ENCODE results near the gene PUM2.

The PUM2 gene

DNA sequence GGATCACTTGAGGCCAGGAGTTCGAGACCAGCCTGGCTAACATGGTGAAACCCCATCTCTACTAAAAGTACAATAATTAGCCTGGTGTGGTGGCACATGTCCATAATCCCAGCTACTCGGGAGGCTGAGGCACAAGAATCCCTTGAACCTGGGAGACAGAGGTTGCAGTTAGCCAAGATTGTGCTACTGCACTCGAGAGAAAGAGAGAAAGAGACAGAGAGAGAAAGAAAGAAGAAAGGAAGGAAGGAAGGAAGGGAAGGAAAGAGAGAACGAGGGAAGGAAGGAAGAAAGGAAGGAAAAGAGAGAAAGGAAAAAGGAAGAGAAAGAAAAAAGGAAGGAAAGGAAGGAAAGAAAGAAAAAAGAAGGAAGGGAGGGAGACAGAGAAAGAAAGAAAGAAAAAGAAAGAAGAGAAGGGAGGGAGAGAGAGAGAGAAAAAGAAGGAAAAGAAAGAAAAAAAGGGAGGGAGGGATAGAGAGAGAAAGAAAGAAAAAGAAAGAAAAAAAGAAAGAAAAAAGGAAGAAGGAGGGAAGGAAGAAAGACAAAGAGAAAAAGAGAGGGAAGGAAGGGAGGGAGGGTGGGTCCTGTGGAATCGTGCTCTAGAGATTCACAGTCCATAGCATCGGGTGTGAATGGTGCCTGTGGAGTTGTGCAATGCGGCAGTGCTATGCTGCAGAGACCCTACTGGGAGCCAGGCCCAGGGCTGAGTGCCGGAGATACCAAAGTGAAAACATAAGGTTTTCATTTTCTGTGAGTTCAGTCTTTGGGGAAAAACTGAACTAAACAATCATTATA, 121.1 kb downstream of the PUM2 start:
- no peak for DNase-seq

DNA sequence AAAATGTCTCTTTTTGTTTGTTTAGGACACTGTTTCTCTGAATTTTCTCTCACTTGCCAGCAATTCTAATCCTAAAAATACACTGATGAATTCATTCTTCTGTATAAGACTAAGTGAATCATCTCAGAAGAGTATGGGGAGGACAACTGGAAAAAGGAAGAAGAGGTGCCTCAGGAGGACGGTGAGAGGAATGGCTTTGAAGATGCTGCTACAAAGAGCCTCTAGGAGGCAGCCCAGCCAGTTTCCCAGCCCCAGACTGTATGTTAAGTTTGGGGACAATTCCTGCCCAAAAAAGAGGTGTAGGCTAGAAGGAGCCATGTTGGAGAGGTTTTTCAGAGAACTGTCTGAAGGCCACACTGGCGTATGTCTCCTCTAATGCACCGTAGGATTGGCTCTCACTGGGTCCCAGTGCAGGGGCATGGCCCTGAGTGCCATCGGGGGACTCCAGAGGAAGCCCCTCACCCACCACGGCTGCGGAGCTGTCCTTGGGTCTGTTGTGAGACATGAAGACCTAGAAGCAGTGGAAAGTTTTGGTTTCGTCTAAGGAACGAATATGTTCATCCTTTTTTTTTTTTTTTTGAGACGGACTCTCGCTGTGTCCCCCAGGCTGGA, 122.6 kb downstream of the PUM2 start:
- DNase-seq: no peak

DNA sequence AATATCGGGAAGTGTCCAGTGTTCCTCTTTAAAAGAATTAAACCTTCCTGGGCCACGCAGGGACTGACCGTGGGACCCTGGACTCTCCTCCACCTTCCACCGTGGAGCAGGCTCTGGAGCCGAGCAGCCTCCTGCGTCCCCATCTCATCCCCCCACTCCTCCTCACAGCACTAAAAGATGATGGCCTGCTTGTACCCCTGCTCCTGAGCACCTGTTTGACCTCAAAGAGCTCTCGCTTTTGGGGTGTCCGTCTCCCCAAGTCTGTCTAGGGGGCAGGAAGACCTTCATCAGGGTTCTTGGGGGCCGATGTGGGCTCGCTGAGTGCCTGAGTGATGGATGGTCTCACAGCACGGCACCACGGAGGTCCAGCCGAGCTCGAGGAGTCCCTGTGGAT, 124.5 kb downstream of the PUM2 start:
- no peak for DNase-seq

DNA sequence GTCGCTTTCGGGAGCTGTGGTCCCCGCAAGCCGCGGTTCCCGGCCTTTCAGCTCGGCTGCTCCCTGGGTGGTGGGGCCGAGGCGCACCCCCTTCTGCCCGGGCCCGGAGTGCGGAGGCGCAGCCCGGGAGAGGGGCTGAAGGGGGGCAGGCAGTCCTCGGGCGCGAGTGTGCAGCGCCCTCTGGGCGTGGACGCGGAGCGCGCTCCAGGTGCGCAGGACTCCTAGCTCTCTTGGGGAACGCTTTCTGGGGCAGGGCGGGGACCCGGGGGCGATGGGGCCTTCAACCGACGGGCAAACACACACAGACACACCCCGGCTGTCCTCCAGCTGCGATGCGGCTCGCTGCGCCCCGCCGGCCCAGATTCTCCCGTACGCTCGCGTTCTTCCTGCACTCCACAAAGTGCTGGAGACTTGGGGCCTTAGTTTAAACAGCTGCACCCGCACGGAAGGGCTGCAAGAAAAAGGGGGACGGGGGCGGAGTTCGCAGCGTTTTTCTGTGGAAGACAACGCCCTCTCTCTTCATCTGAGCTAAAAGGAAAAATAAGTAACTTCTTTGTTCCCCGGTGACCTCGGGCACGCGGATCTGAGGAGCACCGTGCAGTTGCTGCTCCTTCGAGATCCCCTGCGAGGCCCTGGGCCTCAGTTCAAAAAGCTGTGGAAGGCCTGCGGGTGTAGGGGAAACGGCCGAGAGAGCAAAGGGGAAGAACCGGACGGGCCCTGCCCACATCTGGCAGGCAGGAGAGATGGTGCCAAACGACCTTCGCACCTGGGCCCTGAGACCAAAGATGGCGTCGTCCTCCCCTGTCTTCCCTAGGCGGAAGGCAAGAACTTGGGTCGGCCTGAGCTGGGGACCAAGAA, 125.1 kb downstream of the PUM2 start:
- no peak for DNase-seq

DNA sequence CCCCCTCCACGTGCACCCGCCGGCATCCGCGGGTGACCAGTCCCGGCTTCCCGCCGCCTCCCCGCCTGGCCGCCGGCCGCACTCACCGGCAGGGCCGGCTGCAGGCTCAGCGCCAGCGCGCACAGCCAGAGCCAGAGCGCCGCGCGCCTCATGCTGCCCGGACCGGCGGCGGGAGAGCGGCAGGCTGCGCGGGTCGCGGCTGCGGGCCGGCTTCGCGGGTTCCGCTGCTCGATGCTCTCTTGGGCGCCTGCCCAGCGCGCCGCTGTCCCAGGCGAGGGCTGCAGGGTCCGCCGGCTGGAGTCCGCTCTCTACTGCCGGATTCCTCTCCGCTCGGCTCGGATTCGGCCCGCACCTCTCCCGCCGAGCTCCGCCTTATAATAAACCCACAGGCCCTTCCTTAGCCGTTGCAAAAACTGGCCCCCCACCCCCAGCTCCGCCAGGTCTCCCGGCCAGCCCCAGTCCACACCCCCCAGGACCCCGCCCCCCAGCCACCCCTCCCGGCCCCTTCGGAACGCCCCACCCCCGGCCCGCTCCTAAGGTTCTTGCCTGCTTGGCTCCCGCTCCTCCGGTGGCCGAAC, 125.8 kb downstream of the PUM2 start, which contains the start of gene SDC1:
Gene SDC1 (minus strand): TSS at position 415 of the 578 bp plus-strand sequence. CDS start 263 bp downstream, at position 152.
- no peak for DNase-seq

DNA sequence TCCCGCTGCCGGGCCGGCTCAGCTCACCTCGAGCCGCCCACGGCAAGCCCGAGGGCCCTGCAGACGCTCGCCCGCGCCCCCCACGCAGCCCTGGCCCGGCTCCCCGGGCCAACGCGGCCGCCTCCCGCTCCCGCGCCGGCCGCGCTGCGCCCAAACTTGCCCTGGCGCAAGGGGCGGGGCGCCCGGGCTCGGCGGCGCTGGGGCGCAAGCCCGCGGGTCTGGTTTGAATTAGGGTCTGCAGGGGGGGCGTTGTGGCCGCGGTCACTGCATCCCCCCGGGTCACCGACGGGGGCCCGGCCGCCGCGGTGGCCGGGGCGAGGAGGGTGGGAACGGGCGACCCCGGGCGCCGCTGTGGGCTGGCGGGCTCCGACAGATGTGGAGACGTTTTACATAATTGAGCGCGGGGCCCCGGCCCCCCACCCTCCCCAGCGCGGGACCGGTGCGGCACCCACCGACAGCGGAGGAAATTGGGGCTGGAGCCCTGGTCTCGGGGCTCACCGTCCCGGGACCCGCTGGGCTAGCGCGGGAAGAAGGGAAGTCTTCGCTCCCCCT, 126.4 kb downstream of the PUM2 start:
- no peak for DNase-seq

DNA sequence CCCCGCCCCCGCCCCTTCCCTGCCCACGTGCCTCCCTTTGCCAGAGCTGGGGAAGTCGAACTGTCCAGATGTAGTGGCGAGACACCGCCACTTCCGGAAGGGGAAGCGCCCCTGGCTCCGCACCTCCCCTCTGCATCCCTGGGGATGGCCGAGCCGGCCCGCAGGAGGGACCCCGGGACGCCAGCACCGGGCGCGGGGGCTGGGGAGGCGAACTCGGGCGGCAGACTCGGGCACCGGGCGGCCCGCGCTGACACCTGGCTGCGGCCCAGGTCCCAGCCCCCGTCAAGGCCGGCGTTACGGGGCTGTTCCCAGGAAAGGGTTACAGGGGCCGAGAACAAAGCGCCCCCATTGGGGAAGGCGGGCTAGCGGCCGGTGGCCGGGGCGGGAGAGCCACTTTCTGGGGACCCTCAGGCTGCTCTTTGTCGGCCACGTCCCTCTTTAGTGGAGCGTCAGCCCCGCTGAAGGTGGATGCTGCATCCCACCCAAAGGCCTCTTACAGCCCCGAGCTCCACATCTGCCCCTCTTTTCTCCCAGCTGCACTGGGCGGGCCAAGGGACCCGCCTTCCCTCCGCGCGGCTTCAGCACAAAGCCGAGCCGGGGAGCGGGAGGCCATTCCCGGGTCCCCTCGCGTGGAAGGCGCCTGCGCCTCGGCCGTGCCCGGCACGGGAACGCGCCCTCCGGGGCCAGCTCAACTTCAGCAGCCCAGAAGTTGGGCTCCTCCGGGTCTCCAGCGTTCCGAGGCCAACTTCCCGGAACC, 127.1 kb downstream of the PUM2 start:
- DNase-seq: no peak

DNA sequence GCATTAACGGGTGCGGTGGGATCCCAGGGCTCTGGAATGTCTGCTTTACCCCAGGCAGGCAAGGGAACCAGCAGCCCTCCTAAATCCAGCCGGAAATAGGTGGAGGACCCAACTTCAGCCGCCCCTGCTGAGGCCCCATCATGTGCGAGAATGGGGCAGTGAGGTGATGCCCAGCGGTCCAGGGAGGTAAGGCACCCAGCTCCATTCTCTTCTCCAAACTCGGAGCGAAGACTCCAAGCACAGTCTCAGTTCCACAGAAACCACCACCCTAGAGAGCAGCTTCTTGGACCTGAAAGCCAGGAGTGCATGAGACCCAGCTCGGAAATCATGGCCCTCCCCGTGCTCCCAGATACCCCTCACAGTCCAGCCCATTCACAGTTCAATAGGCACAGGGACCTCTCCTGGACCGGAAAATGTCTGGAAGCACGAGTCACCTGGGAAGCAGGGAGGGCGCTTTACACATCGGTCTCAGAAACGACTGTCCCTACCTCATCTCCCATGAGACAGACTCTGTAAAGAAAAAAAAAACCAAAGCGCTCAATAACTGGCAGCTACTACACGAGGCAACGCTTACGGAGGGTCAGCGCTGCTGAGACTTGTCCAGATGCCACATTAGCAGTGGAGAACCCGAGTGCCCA, 127.8 kb downstream of the PUM2 start:
- DNase-seq: no peak

DNA sequence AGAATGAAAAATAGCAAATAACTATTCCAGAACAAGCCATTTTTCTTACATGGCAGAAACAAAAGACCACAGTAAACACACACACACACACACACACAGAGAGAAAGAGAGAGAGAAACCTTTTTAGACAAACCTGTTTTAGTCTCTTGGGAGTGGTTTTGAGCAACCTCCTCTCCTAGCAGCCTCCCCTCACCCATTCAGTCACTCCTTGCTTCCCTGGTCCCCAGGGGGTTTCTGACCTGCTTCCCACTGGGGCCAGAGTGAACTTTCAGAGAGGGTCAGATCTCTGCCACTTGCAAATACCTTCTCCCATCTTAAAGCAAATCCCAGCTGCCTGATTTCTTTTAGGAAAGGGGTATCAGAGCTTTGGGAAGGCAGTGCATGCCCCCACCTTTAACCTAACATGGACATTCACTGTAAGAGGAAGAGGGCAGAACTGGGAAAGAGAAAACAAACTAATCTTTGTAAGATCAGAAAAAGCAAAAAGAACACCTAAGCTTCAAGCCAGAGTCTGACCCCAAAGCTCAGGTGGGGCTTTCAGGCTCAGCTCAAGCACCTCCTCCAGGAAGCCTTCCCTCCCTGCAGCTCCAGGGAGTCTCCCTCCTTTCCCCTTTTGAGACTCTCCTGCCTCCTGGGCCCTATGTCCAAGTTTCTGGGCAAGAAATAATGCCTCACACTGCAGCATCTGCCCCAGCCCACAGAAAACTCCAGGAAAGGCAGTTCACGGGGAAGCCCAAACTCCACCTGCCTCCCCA, 128.5 kb downstream of the PUM2 start:
- no peak for DNase-seq

DNA sequence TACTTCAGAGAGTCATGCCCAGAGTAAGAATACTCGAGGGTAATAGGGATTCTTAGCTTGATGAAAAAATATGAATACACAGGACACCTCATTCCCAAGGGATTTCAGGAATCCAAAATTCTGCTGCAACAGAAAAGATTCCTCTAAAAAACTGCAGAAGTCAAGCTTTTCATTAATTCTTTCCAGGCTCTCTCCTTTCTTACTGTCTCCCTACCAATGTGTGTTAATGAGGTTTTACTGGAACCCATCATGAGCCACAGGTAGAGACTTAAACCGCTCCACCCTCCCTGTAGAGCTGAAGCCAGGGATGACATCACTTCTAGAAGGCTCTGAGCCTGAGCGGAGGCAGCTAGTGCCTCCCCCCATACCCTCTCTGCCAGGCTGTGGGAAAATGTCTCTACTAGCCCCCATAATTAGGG, 129.1 kb downstream of the PUM2 start:
- no peak for DNase-seq

DNA sequence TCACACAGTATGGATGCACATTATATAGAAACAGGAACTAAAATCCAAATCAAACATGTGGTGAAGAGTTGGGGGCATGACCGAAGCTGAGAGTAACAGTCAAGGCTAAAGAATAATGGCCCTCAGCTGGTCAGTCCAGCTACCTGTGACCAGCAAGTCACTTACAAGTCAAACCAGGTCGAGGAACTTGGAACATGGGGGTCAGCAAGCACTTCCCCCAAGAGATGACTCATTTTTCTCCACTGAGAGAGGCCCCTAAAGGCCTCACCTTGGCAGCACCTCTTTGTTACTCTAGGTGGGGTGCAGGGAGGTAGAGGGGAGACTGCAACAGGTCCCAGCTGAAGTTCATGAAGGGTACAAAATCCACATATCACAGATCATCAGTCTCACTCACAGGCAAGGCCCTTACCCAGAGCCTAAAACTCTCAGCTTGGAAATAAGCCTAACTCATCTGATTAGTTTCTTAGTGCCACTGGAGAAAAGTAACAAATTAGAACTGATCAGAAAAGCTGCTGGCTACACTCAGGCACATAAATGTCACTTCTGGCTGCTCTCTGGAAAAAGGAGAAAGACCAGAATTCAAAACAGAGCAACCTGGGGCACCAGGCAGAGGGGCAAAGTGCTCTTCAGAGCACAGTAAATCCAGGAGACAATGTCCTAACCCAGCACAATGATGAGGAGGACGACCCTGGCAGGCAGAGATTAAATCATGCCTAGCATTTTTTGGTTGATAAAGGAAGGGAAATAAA, 129.7 kb downstream of the PUM2 start:
- DNase-seq: no peak

DNA sequence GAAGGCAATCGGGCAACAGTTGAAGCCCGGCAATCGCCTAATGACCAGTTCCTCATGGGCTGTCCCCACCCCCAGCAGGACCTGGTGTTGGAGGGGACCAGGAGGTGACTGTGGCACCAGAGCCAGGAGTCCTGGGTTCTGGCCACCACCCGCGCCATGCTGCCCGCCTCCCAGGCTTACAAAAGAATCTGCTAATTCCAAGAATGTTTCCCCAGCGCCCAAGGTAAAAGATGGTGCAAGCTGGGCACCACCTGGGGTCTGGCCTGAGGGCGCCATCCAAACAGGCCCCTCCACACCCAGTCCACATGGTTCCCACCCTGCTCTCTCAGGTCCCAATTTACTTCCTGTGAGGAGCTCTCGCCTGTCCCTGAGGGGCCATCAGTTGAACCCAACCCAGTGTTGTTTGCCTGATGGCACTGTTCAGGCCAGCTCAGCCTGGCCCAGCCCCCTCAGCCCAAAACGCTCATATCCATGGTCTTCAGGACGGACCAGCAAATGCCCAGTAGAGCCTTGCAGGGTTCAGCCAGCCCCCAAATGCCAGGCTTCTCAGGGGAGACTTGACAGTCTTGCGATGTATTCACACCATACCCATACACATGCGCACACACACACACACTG, 130.8 kb downstream of the PUM2 start:
- DNase-seq: no peak

DNA sequence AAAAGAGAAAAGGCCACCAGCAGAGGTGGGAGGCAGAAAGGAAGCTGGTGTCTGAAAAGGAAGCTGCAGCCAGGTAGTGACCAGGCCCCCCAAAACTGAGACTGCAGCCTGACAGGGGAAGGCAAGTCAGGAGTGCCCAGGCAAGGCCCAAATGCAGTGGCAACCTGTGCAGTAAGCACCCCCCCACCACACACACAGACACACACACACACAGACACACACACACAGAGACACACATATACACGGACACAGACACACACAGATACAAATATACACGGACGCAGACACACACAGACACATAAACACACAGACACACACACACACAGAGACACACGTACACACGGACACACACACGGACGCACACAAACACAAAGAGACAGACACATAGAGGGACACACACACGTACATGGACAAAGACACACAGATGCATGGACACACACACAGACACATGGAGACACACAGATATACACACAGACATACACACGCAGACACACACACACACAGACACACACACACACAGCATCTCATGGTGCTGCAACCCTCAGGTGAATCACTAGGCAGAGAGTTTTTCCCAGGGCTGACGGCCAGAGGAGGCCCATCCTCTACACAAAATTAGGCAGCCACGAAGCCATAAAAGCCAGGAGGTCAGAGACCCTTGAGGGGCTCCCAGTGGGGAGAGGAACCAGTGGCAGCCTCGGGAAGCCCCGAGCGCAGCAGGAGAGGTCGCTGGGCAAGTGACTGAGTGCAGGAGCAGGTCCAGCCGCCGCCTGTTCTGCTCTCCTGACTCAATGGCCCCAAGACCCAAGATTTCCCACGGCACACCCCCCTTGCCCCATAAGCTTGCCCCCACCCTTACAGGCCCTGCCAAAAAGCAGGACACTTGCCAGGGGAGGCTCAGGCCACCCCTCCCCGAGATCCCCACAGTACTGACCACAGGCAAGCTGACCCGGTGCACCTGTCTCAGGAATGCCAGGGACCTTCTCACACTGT, 132.0 kb downstream of the PUM2 start:
- no peak for DNase-seq

DNA sequence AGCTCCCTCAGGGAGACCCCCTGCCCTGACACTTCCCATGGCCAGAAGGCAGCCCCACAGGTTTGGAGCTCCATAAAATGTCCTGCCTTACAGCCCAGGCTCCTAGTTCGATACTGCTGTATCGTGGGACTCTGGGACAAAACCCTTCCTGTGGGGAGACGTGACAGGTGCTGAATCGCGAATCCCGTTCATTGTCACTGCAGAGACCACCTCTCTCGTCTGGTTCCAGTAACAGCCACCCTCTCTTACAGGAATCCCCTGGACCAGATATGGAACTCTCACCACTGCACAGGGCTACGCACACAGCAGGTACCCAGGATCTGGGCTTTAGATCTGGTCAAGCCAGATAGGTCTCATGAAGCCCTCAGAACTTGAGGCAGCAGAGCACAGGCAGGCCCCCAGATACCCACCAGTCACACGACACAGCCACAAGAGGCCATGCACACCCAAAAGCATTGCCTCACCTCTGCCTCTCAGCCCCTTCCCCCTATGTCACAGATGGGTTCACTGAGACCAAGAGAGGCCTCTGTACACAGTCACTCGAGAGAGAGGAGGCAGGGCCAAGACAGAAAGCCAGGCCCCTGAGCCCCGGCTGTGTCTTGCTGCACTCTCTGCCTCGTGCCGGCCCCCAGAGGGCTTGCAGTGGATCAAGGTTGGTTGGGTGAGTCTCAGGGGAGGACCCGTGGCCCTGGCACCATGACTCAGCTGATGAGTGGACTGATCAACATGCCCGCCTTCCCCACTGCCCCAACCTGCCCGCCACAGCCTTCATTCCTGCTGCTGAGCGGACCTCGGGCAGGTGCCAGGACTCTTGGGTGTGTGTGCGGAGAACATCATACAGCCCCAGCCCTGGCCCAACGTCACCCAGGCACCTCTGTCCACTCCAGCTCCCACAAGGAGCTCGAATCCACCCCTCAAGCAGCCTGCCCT, 133.3 kb downstream of the PUM2 start:
- no peak for DNase-seq

DNA sequence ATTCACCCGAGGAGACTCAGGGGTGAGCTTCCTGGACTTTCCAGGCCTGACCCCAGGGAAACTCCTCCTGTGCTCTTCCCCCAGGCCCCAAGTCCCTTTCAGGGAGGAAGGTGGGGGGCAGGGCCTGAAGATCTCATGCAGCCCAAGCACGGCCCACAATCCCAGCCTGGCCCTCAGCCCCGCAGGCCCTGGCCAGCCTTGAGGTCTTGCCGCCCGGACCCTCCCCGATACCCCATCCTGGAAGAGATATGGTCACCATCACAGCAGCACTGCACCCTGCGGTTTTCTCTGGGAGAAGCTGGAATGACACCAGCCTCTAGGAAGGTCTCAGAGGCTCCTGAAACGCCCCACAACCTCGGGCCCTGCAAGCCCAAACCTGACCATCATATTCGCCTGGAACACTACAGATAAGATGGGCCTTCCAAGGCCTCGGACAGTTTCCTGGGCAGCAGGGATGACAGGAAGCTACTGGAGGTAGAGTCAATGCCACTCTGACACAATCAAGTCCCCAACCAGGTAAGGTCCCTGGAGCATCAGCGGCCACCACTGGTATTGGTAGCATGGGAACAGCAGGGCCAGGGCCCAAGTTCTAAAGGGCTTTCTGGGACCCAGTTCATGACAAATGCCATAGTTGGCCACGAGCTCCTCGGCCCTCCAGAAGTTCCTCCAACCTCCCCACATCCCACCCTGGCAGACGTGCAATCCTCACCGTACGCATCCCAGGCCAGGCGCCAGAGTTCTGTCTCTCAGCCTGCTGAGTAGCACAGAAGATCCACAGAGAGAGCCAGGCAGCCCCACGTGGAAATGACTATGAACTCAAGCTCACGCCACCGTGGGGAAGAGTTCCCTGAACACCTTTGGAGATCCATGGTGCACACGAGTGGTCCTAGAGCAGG, 134.3 kb downstream of the PUM2 start:
- no peak for DNase-seq
